ENCODE results near the gene ADAMTS14. TPM values are rescaled to one million over a fixed set of nuclear protein-coding genes. Genes with fewer than 3 reads are reported as not detected.

Gene ADAMTS14
- total RNA-seq, 1 experiment from 2014 or later, result 1.6 TPM

- H4K8ac ChIP-seq (replicated peaks; ENCODE audit: insufficient read length, low read depth, low read length), result no peak overlapping the region
- no peaks in the 10 kb centered on the region for H4K20me1 ChIP-seq (ENCODE audit: control insufficient read depth, insufficient read depth, insufficient read length)
- H3K27ac ChIP-seq (ENCODE audit: insufficient read length, low read depth, low read length), result peak overlapping the region; percentile 91
- H2BK120ac ChIP-seq (ENCODE audit: low read depth, low read length, poor library complexity, severe bottlenecking), result no peak overlapping the region
- H4K91ac ChIP-seq (ENCODE audit: insufficient read length, low read depth, low read length), result no peak overlapping the region
- H3K27me3 Mint-ChIP-seq (ENCODE audit: low read depth), result no peaks in the 10 kb centered on the region; the same call in 1 of the 2 replicates
- H3K23ac ChIP-seq (ENCODE audit: insufficient read length, low read depth, low read length), result no peak overlapping the region
- no peak overlapping the region for H2BK12ac ChIP-seq (ENCODE audit: insufficient read length, low read depth, low read length)
- no peak overlapping the region for H2BK15ac ChIP-seq (ENCODE audit: low read depth, low read length)
- H3K9me3 Mint-ChIP-seq, result peaks cover 26 to 31% of the 10 kb centered on the region in 2 experiments
- H2AK5ac ChIP-seq (ENCODE audit: insufficient read length, low read length), result no peak overlapping the region
- no peak overlapping the region for H2BK20ac ChIP-seq (ENCODE audit: low read depth, low read length, poor library complexity, severe bottlenecking)
- H4K5ac ChIP-seq (ENCODE audit: insufficient read length, low read depth, low read length), result no peak overlapping the region
- H3K56ac ChIP-seq (ENCODE audit: insufficient read length, low read depth, low read length), result no peak overlapping the region
- H3K18ac ChIP-seq (ENCODE audit: insufficient read length, low read depth, low read length), result no peak overlapping the region
- H3K4me1 ChIP-seq (ENCODE audit: insufficient read depth, low read length), result peaks cover 9% of the 10 kb centered on the region
- peaks cover 11 to 30% (median 11%) of the 10 kb centered on the region in 3 experiments; a peak in 6 of 7 replicates for H3K36me3 Mint-ChIP-seq (ENCODE audit: insufficient read depth in 1 of 3, low read depth in 3 of 3)
- TF ChIP-seq CTCF (conservative IDR thresholded peaks at IDR 0.05), result no peak
- H3T11ph ChIP-seq (ENCODE audit: low read length), result no peak overlapping the region
- no peaks in the 10 kb centered on the region for H3K79me1 ChIP-seq (ENCODE audit: insufficient read depth, low read depth, low read length, poor library complexity, severe bottlenecking)
- peak overlapping the region; percentile 1 to 19; a peak in 1 of 5 replicates for H3K4me3 Mint-ChIP-seq
- H3K27me3 ChIP-seq (ENCODE audit: insufficient read depth, low read length), result no peaks in the 10 kb centered on the region
- H3K14ac ChIP-seq (ENCODE audit: insufficient read depth, low read length), result no peak overlapping the region
- H3K9ac ChIP-seq (ENCODE audit: extremely low read depth, insufficient read length, low read length), result no peak overlapping the region
- DNase-seq, result no peak
- H3K4ac ChIP-seq (ENCODE audit: low read depth, low read length), result no peak overlapping the region
- H3K27ac Mint-ChIP-seq, result peak overlapping the region; percentile 70 to 99 (median 97)
- H2AFZ ChIP-seq (ENCODE audit: low read length), result no peak overlapping the region
- H3K23me2 ChIP-seq (ENCODE audit: insufficient read length, low read depth, low read length, poor library complexity, severe bottlenecking), result no peaks in the 10 kb centered on the region
- no peak overlapping the region for H2BK5ac ChIP-seq (ENCODE audit: insufficient read length, low read length)
- no peaks in the 10 kb centered on the region for H3K79me2 ChIP-seq (ENCODE audit: insufficient read depth, low read length)
- peaks cover 37 to 50% of the 10 kb centered on the region in 2 experiments for H3K4me1 Mint-ChIP-seq
- no peak overlapping the region for H3K4me2 ChIP-seq (ENCODE audit: insufficient read depth, insufficient read length, low read length)
- no peaks in the 10 kb centered on the region for H3K9me3 ChIP-seq (ENCODE audit: control insufficient read depth, low read depth, low read length)
These were observed 46.2 kb upstream of the ADAMTS14 start for GRCh38 chr10:70626056-70626455.
